ENCODE results near the gene GABRR2.
"Not testable (repeated sequence)": the region's sequence is repeated elsewhere in the genome, so short reads cannot be mapped to it uniquely, and the experiment has no call there.

GABRR2 gene

DNA sequence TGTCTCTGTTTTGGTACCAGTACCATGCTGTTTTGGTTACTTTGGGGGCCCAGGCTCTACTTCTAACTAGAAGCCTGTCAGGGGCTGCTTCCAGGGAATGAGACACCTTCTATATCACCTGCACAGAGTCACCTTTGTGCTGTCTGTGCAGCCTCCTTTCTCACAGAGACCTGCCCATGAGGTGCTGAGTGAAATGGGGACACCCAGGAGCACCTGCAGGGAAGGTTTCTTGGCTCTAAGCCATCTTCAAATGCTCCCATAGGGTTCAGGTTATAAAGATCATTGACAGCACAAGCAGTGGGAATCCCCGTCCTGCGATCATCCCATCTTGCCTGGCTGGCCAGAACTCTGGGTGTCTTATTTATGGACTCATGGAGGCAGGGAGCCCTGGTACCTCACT lies 19.1 kb downstream of the GABRR2 start:
- no peak overlapping the region for H3K4me3 ChIP-seq (ENCODE audit: low read depth, low read length)
- in situ Hi-C loops (cut with HindIII; ENCODE audit: low pct_ligation_motif_present, low sequenced_read_pairs) = no loop called here
- H3K27ac ChIP-seq = no peak overlapping the region
- TF ChIP-seq, protein P1, sequence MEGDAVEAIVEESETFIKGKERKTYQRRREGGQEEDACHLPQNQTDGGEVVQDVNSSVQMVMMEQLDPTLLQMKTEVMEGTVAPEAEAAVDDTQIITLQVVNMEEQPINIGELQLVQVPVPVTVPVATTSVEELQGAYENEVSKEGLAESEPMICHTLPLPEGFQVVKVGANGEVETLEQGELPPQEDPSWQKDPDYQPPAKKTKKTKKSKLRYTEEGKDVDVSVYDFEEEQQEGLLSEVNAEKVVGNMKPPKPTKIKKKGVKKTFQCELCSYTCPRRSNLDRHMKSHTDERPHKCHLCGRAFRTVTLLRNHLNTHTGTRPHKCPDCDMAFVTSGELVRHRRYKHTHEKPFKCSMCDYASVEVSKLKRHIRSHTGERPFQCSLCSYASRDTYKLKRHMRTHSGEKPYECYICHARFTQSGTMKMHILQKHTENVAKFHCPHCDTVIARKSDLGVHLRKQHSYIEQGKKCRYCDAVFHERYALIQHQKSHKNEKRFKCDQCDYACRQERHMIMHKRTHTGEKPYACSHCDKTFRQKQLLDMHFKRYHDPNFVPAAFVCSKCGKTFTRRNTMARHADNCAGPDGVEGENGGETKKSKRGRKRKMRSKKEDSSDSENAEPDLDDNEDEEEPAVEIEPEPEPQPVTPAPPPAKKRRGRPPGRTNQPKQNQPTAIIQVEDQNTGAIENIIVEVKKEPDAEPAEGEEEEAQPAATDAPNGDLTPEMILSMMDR (IDR thresholded peaks at IDR 0.05; ENCODE audit: low read depth, low read length, missing control alignments) = no peak
- H3K36me3 ChIP-seq (replicated peaks) = no peaks in the 10 kb centered on the region
- no peak for DNase-seq
- H3K27me3 ChIP-seq (replicated peaks) = peaks cover 20% of the 10 kb centered on the region

GRCh38 chr6:89295116-89295515 lies 20.0 kb downstream of the GABRR2 start:
- H3K36me3 ChIP-seq (replicated peaks); in situ Hi-C loops (cut with HindIII; ENCODE audit: low pct_ligation_motif_present, low sequenced_read_pairs); H3K27ac ChIP-seq; H3K4me3 ChIP-seq (ENCODE audit: low read depth, low read length); DNase-seq: not testable (repeated sequence)
- peaks cover 19% of the 10 kb centered on the region for H3K27me3 ChIP-seq (replicated peaks)

- Histone ChIP-seq H3K36me3 (replicated peaks) (no peaks in the 10 kb centered on the region), H3K27ac (no peak overlapping the region), H3K4me3 (ENCODE audit: low read depth, low read length) (no peak overlapping the region), H3K27me3 (replicated peaks) (peaks cover 23% of the 10 kb centered on the region)
- in situ Hi-C loops (cut with HindIII; ENCODE audit: low pct_ligation_motif_present, low sequenced_read_pairs) = no loop called here
- TF ChIP-seq, protein P1 (IDR thresholded peaks at IDR 0.05; ENCODE audit: low read depth, low read length, missing control alignments) = no peak
- no peak for DNase-seq
Measured at GRCh38 chr6:89291256-89291819, 23.8 kb downstream of the GABRR2 start.

GRCh38 chr6:89290401-89291155 lies 24.5 kb downstream of the GABRR2 start:
- no peak for DNase-seq
- H3K36me3 ChIP-seq (replicated peaks) = no peaks in the 10 kb centered on the region
- H3K27ac ChIP-seq = no peak overlapping the region
- in situ Hi-C loops (cut with HindIII; ENCODE audit: low pct_ligation_motif_present, low sequenced_read_pairs) = no loop called here
- peaks cover 17% of the 10 kb centered on the region for H3K27me3 ChIP-seq (replicated peaks)
- no peak overlapping the region for H3K4me3 ChIP-seq (ENCODE audit: low read depth, low read length)
- TF ChIP-seq, protein P1 (IDR thresholded peaks at IDR 0.05; ENCODE audit: low read depth, low read length, missing control alignments) = no peak

DNA sequence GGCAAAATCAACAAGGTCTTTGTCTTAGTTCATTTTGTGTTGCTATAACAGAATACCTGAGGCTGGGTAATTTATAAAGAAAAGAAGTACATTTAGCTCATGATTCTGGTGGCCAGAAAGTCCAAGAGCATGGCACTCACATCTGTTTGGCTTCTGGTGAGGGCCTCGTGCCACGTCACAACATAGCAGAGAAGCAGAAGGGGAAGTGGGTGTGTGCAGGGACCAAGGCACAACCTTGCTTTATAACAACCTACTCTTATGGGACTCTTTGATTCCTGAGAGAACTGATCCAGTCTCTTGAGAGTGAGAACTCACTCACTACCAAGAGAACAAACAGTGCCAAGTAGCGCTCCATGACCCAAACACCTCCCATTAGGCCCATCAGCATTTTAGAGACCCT lies 25.4 kb downstream of the GABRR2 start:
- in situ Hi-C loops (cut with HindIII; ENCODE audit: low pct_ligation_motif_present, low sequenced_read_pairs) = no loop called here
- Histone ChIP-seq H3K36me3 (replicated peaks) (no peaks in the 10 kb centered on the region), H3K4me3 (ENCODE audit: low read depth, low read length) (no peak overlapping the region), H3K27me3 (replicated peaks) (peaks cover 17% of the 10 kb centered on the region), H3K27ac (no peak overlapping the region)
- DNase-seq = no peak
- TF ChIP-seq, protein P1 (IDR thresholded peaks at IDR 0.05; ENCODE audit: low read depth, low read length, missing control alignments) = no peak

DNA sequence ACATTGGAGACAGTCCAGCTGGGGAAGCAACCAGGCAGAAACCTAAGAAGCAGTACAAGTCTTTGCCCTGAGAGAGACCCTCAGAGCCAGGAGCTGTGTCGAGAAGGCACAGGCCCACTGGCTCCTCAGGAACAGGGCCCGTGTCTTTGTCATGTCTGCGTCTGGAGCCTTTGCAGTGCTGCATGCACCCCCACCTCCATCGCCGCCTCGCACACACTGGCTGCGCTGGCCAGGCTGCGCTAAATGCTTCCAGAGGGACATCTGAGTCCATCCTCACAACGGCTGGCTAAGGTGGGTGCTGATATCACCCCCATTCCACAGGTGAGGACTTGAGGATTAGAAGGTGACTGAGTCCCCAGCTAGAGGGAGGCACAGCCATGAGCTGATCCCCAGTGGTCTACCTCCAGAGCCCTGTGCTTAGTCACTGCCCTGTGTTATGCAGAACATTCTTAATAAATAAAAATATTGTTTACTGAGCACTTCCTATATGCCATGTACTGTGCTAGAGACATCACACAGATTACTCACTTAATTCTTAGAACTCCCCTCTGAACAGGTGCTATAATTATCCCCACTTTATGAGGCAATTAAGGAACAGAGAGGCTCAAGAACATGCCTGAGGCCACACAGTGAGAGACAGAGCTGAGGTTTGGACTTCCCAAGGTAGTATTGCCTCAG lies 27.6 kb downstream of the GABRR2 start:
- no peak for DNase-seq
- H3K27me3 ChIP-seq (replicated peaks) = peaks cover 17% of the 10 kb centered on the region
- TF ChIP-seq, protein P1 (IDR thresholded peaks at IDR 0.05; ENCODE audit: low read depth, low read length, missing control alignments) = no peak
- in situ Hi-C loops (cut with HindIII; ENCODE audit: low pct_ligation_motif_present, low sequenced_read_pairs) = no loop called here
- no peak overlapping the region for H3K27ac ChIP-seq
- H3K36me3 ChIP-seq (replicated peaks) = no peaks in the 10 kb centered on the region
- H3K4me3 ChIP-seq (ENCODE audit: low read depth, low read length) = no peak overlapping the region
